ENCODE measurements around the gene COX6B1. TPM values are rescaled to one million over a fixed set of nuclear protein-coding genes. Genes with fewer than 3 reads are reported as not detected.
A peak's percentile ranks its signal among the peaks of the same experiment; 100 is the strongest.

Gene COX6B1
- total RNA-seq, 1 donor from 2014 or later: 334 TPM

GRCh38 chr19:35609851-35610353 lies 38.2 kb upstream of the COX6B1 start:
- Mint-ChIP-seq H3K27me3 (no peaks in the 10 kb centered on the region), H3K27ac (peak overlapping the region; percentile 93), H3K9me3 (peaks cover 4% of the 10 kb centered on the region), H3K36me3 (ENCODE audit: low read depth) (peaks cover 3% of the 10 kb centered on the region), H3K4me1 (peaks cover 48% of the 10 kb centered on the region), H3K4me3 (peak overlapping the region; percentile 25)
- ATAC-seq (ENCODE audit: low read depth) (peak; percentile 58), DNase-seq (peak; percentile 41)
- intact Hi-C loops (cut with micrococcal nuclease): no loop called here
- no peak for TF ChIP-seq CTCF (IDR thresholded peaks at IDR 0.05)
- ChIA-PET CTCF (no interaction called here), POLR2A (interaction anchor here (0.9 to 1.9 kb wide), 7 partner anchors 11 to 263 kb away, joined by 3 to 12 read pairs (median 5); partner anchors contain the start of genes COX6B1, FFAR1 and RBM42)

GRCh38 chr19:35612224-35612558 lies 35.9 kb upstream of the COX6B1 start:
- intact Hi-C loops (cut with micrococcal nuclease): loop anchor here (1.0 to 2.0 kb wide), 4 partner anchors 16 to 133 kb away; partner anchors contain the start of genes PSENEN, TMEM147 and U2AF1L4
- Mint-ChIP-seq H3K36me3 (ENCODE audit: low read depth) (peaks cover 12% of the 10 kb centered on the region), H3K27me3 (no peaks in the 10 kb centered on the region), H3K4me1 (peaks cover 48% of the 10 kb centered on the region), H3K4me3 (peak overlapping the region; percentile 87), H3K27ac (peak overlapping the region; percentile 93), H3K9me3 (peaks cover 4% of the 10 kb centered on the region)
- CTCF ChIA-PET: interaction anchor here (0.9 to 1.0 kb wide), 3 partner anchors 31 to 102 kb away, joined by 3 to 4 read pairs (median 3); no protein-coding TSS in a partner anchor
- DNase-seq (peak; percentile 21), ATAC-seq (ENCODE audit: low read depth) (no peak)
- no peak for TF ChIP-seq CTCF (IDR thresholded peaks at IDR 0.05)
- POLR2A ChIA-PET: interaction anchor here (1.0 to 2.0 kb wide), 9 partner anchors 10 to 161 kb away, joined by 3 to 19 read pairs (median 6); partner anchors contain the start of genes COX6B1, ETV2, IGFLR1 and RBM42

- peak within 1 kb of the TSS; percentile 87 for H3K4me3 Mint-ChIP-seq
- H3K36me3 Mint-ChIP-seq (ENCODE audit: low read depth): peaks cover 16% of the 10 kb centered on the region
- intact Hi-C loops (cut with micrococcal nuclease): loop anchor here (1.0 to 2.0 kb wide), 4 partner anchors 16 to 132 kb away; partner anchors contain the start of genes PSENEN, TMEM147 and U2AF1L4
- ChIA-PET POLR2A (interaction anchor here (0.6 to 2.0 kb wide), 13 partner anchors 10 to 374 kb away, joined by 3 to 19 read pairs (median 6); partner anchors contain the start of genes COX6B1, ETV2, IGFLR1 and RBM42), CTCF (interaction anchor here (0.9 to 1.2 kb wide), 4 partner anchors 30 to 102 kb away, joined by 3 to 4 read pairs (median 3); no protein-coding TSS in a partner anchor)
- peak within 1 kb of the TSS; percentile 93 for H3K27ac Mint-ChIP-seq
- peaks cover 2% of the 10 kb centered on the region for H3K9me3 Mint-ChIP-seq
- peaks cover 48% of the 10 kb centered on the region for H3K4me1 Mint-ChIP-seq
- ATAC-seq (ENCODE audit: low read depth) (peak; percentile 78), DNase-seq (peak; percentile 99)
- no peak for TF ChIP-seq CTCF (IDR thresholded peaks at IDR 0.05)
- no peaks in the 10 kb centered on the region for H3K27me3 Mint-ChIP-seq
Measured at GRCh38 chr19:35612559-35613321, 35.4 kb upstream of the COX6B1 start, which contains the start of gene HAUS5. HAUS5 (plus strand) TSS chr19:35612735; CDS start chr19:35612795, 60 bp downstream.

- ChIA-PET CTCF (interaction anchor here (1.2 kb wide), 1 partner anchor 65 kb away, joined by 3 read pairs; no protein-coding TSS in a partner anchor), POLR2A (interaction anchor here (0.7 to 2.0 kb wide), 4 partner anchors 30 to 129 kb away, joined by 5 to 19 read pairs (median 7); partner anchors contain the start of gene IGFLR1)
- Mint-ChIP-seq H3K4me3 (peak overlapping the region; percentile 87), H3K27me3 (no peaks in the 10 kb centered on the region), H3K27ac (no peak overlapping the region), H3K36me3 (ENCODE audit: low read depth) (peaks cover 20% of the 10 kb centered on the region), H3K9me3 (no peaks in the 10 kb centered on the region), H3K4me1 (peaks cover 43% of the 10 kb centered on the region)
- DNase-seq (no peak), ATAC-seq (ENCODE audit: low read depth) (no peak)
- intact Hi-C loops (cut with micrococcal nuclease): loop anchor here (2.0 kb wide), 1 partner anchor 131 kb away; the partner anchor contains the start of genes PSENEN and U2AF1L4
- TF ChIP-seq CTCF (IDR thresholded peaks at IDR 0.05): no peak
Measured at GRCh38 chr19:35613574-35613973, 34.5 kb upstream of the COX6B1 start.
